ENCODE data around the gene PLEKHG3.

PLEKHG3 gene

DNA sequence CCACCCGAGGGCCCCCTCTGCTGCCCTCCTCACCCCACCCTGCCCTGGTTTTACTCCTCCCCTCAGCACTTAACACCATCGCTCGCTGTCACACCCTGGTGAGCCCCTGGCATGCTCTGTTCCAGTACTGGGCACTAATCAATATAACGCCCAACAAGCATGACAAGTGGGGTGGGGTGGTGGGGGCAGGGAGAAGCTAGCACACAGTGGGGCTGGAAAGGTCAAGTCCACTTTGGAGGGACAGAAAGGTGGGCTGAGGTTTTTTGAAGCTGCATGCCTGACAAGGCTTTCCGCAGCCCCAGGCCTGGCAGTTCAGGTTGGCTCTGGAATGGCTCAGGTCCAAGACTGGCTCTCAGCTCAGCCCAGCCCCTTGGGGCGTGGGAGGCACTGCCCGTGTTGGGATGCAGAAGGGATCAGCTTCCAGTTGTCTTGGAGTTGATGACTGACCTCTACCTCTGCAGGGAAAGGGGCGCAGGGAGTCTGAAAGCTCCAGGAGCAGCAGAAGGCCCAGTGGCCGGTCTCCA is 34.1 kb downstream of the PLEKHG3 start:
- ChIA-PET POLR2A (no interaction called here), CTCF (interaction anchor here (0.9 to 1.7 kb wide), 2 partner anchors 17 to 27 kb away, joined by 3 to 4 read pairs; no protein-coding TSS in a partner anchor)
- no peak for DNase-seq (ENCODE audit: extremely low spot score)
- no peak for TF ChIP-seq CTBP1 (IDR thresholded peaks at IDR 0.05; ENCODE audit: borderline replicate concordance)
- no peak for TF ChIP-seq LEF1 (IDR thresholded peaks at IDR 0.05; ENCODE audit: borderline replicate concordance)
- no peak for TF ChIP-seq BHLHE40 (IDR thresholded peaks at IDR 0.05; ENCODE audit: borderline replicate concordance)
- TF ChIP-seq TARDBP (IDR thresholded peaks at IDR 0.05): no peak
- no peak for TF ChIP-seq FOXK2 (IDR thresholded peaks at IDR 0.05)
- TF ChIP-seq FOXA1 (IDR thresholded peaks at IDR 0.05): no peak
- no peak for TF ChIP-seq HDGF (IDR thresholded peaks at IDR 0.05; ENCODE audit: borderline replicate concordance)
- no peak for TF ChIP-seq ZNF384 (IDR thresholded peaks at IDR 0.05)

- no peak for DNase-seq (ENCODE audit: extremely low spot score)
- ChIA-PET CTCF (no interaction called here), POLR2A (no interaction called here)
- TF ChIP-seq TARDBP (IDR thresholded peaks at IDR 0.05): no peak
- TF ChIP-seq CTBP1 (IDR thresholded peaks at IDR 0.05; ENCODE audit: borderline replicate concordance): no peak
- TF ChIP-seq ELF4 (IDR thresholded peaks at IDR 0.05): no peak
- no peak for TF ChIP-seq PKNOX1 (IDR thresholded peaks at IDR 0.05)
- TF ChIP-seq ARNT (IDR thresholded peaks at IDR 0.05): no peak
- no peak for TF ChIP-seq L3MBTL2 (conservative IDR thresholded peaks at IDR 0.05)
- no peak for TF ChIP-seq HDGF (IDR thresholded peaks at IDR 0.05; ENCODE audit: borderline replicate concordance)
- TF ChIP-seq ZNF384 (IDR thresholded peaks at IDR 0.05): no peak
- TF ChIP-seq FOXK2 (IDR thresholded peaks at IDR 0.05): no peak
- TF ChIP-seq BHLHE40 (IDR thresholded peaks at IDR 0.05; ENCODE audit: borderline replicate concordance): no peak
- TF ChIP-seq SUZ12 (IDR thresholded peaks at IDR 0.05): no peak
- TF ChIP-seq SP1 (IDR thresholded peaks at IDR 0.05): no peak
- TF ChIP-seq FOXA1 (IDR thresholded peaks at IDR 0.05): no peak
- no peak for TF ChIP-seq NFRKB (IDR thresholded peaks at IDR 0.05)
Measured at GRCh38 chr14:64741200-64741599, 37.0 kb downstream of the PLEKHG3 start.

DNA sequence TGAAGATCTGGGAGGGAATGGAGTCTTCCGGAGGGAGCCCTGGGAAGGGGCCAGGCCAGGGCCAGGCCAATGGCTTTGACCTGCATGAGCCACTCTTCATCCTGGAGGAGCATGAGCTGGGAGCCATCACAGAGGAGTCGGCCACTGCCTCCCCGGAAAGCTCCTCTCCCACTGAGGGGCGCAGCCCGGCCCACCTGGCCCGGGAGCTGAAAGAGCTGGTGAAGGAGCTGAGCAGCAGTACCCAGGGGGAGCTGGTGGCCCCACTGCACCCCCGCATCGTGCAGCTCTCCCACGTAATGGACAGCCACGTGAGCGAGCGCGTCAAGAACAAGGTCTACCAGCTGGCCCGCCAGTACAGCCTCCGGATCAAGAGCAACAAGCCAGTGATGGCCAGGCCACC is 37.7 kb downstream of the PLEKHG3 start:
- POLR2A ChIA-PET: no interaction called here
- no peak for DNase-seq (ENCODE audit: extremely low spot score)
- TF ChIP-seq FOXM1 (IDR thresholded peaks at IDR 0.05; ENCODE audit: borderline replicate concordance) (no peak), ZNF384 (IDR thresholded peaks at IDR 0.05) (no peak), SP1 (IDR thresholded peaks at IDR 0.05) (no peak), SUZ12 (IDR thresholded peaks at IDR 0.05) (no peak), FOXA1 (IDR thresholded peaks at IDR 0.05) (no peak), ARNT (IDR thresholded peaks at IDR 0.05) (no peak), ELF4 (IDR thresholded peaks at IDR 0.05) (no peak), PKNOX1 (IDR thresholded peaks at IDR 0.05) (no peak), NFRKB (IDR thresholded peaks at IDR 0.05) (no peak), BHLHE40 (IDR thresholded peaks at IDR 0.05; ENCODE audit: borderline replicate concordance) (no peak), CTBP1 (IDR thresholded peaks at IDR 0.05; ENCODE audit: borderline replicate concordance) (no peak), L3MBTL2 (conservative IDR thresholded peaks at IDR 0.05) (no peak), FOXK2 (IDR thresholded peaks at IDR 0.05) (no peak), TARDBP (IDR thresholded peaks at IDR 0.05) (no peak), HDGF (IDR thresholded peaks at IDR 0.05; ENCODE audit: borderline replicate concordance) (no peak), LEF1 (IDR thresholded peaks at IDR 0.05; ENCODE audit: borderline replicate concordance) (no peak)
- CTCF ChIA-PET: no interaction called here

DNA sequence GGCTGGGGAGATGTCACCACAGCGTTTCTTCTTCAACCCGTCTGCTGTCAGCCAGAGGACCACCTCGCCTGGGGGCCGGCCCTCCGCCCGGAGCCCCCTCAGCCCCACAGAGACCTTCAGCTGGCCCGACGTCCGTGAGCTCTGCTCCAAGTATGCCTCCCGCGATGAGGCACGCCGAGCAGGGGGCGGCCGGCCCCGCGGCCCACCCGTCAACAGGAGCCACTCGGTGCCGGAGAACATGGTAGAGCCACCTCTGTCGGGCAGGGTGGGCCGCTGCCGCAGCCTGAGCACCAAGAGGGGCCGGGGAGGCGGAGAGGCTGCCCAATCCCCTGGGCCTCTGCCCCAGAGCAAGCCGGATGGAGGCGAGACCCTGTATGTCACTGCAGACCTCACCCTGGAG is 38.8 kb downstream of the PLEKHG3 start:
- TF ChIP-seq FOXA1 (IDR thresholded peaks at IDR 0.05) (no peak), L3MBTL2 (conservative IDR thresholded peaks at IDR 0.05) (no peak)
- ChIA-PET POLR2A (no interaction called here), CTCF (interaction anchor here (0.7 kb wide), 1 partner anchor 168 kb away, joined by 3 read pairs; no protein-coding TSS in a partner anchor)
- DNase-seq (ENCODE audit: extremely low spot score): no peak

DNA sequence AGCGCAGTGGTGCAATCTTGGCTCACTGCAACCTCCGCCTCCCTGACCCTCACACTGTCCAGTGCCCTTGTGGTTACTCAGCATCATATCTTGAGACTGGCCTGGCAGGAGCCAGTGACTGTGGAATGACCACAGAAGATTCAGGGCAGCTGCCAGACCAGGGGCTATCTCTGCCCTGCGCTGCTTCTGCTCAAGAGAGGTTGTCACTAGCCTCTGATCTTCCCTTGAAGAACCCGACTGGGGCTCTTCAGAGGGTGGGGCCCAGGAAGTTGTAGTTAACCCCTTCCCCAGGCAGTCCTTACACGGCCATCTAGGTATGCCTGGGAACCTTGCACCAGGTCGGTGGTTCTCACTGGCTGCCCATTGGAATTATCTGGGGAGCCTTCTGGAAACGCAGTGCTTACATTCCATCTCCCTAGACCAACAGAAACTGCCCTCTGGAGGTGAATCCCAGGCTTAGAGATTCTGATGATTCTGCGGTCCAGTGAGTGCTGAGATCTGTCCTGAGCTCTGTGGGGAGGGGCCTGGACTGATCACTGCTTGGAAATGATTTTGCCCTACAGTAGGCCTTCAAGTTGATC is 41.4 kb downstream of the PLEKHG3 start:
- TF ChIP-seq CTBP1 (IDR thresholded peaks at IDR 0.05; ENCODE audit: borderline replicate concordance): no peak
- no peak for TF ChIP-seq PKNOX1 (IDR thresholded peaks at IDR 0.05)
- no peak for TF ChIP-seq ZNF384 (IDR thresholded peaks at IDR 0.05)
- no peak for TF ChIP-seq BHLHE40 (IDR thresholded peaks at IDR 0.05; ENCODE audit: borderline replicate concordance)
- no peak for TF ChIP-seq FOXA1 (IDR thresholded peaks at IDR 0.05)
- no peak for TF ChIP-seq SUZ12 (IDR thresholded peaks at IDR 0.05)
- TF ChIP-seq TARDBP (IDR thresholded peaks at IDR 0.05): no peak
- no peak for TF ChIP-seq SP1 (IDR thresholded peaks at IDR 0.05)
- TF ChIP-seq LEF1 (IDR thresholded peaks at IDR 0.05; ENCODE audit: borderline replicate concordance): no peak
- TF ChIP-seq FOXM1 (IDR thresholded peaks at IDR 0.05; ENCODE audit: borderline replicate concordance): no peak
- no peak for TF ChIP-seq ARNT (IDR thresholded peaks at IDR 0.05)
- no peak for TF ChIP-seq ELF4 (IDR thresholded peaks at IDR 0.05)
- TF ChIP-seq L3MBTL2 (conservative IDR thresholded peaks at IDR 0.05): no peak
- POLR2A ChIA-PET: no interaction called here
- no peak for DNase-seq (ENCODE audit: extremely low spot score)
- CTCF ChIA-PET: interaction anchor here (1.0 to 1.2 kb wide), 3 partner anchors 11 to 19 kb away, joined by 3 to 6 read pairs (median 3); no protein-coding TSS in a partner anchor
